Iris pigment epithelial cell (primary cell): ENCODE measurements around the gene CLDN34.
A peak's percentile ranks its signal among the peaks of the same experiment; 100 is the strongest.

Experiments
- DNase-seq: peaks from one replicate; pipeline ENCODE4 v3.0.0-alpha.2; 2011; ENCODE audit warnings: low read depth

CLDN34 gene

DNA sequence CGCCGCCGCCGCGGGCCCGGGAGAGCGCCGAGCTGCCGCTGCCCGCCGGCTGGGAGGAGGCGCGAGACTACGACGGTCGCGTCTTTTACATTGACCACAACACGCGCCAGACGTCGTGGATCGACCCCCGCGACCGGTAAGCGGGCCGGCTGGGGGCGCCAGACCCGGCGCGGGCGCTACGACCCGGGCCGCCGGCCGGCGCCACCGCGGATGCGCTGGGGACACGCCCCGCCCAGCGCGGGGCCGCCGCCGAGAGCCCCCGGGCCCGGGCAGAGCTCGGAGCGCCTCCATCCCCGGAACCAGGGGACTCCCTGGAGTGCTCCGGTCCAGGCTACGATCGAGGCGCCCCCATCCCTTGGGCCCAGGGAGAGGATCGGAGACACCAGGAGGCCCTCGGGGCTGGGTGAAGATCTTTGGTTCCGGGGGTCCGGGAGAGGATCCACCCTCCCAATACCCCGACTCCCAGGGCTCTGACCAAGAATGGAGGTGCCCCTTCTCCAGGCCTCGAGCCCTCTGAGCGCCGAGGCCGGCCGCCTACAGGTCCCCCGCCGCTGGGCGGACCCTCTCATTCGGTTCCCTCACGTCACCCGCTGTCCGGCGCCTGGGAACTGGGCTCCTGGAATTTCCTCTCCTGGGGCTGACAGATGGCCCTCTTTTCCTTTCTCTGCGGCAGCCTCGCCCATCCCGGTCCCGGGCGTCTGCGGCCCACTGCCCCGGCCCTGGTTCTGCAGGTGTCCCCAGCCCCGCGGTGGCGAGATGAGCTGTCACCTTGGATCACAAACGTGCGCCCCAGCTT is 48.8 kb downstream of the CLDN34 start:
- DNase-seq, result no peak

DNA sequence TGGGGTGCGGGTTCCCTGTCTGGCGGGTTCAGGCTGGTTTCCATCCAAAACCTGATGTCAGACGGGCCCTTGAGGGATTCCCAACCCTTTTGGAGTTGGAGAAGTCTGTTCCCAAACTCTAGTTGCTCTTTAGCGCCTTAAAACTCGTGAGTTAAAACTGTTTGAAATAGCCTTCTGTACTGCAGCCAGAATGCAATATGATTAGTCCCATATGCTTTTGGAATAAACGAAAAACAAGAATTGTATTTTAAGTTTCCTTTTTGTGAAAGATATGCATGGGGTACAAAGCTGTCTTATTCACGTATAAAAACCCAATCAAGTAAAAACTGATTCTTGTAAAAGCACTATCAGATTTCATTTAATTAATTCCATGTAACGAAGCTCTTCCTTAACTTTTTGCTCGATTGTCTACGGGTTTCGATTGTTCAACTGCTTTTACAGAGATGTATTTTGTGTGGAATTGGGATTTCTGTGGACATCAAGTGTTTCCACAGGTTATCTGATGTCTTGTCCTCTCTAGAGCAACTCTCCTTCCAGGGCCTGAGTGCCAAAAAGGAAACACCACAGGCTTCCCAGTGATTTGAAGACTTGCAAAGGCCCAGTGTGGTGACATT is 49.5 kb downstream of the CLDN34 start:
- DNase-seq, result no peak

DNA sequence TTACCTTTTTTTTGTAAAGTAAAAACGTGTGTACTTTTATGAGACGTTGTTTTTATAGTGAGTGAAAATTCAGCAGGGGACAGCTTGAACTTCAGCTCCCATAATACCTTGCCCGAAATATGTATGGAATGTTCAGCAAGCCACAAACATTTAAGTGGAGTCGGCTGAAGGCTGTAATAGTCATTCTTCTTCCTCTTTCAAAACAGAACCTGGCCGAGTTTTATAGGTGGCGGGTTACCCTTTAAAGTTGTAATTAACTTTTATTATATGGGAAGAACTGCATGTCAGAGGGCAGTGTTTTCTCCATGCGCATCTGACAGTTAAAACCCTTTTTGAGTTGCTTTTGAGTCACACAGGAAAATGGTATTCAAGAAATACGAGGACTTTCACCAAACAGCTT is 50.7 kb downstream of the CLDN34 start:
- peak; percentile 86 for DNase-seq
